Panc1 (cell line): ENCODE data around the gene MRPL33. TPM values are rescaled to one million over a fixed set of nuclear protein-coding genes. Genes with fewer than 3 reads are reported as not detected.
A peak's percentile ranks its signal among the peaks of the same experiment; 100 is the strongest.

Experiments used
- ATAC-seq: fragments of 200-7000 bp; cut with Tn5 transposase; 2 replicates; pipeline ENCODE4 v1.9.1; 2020; ENCODE audit warnings: mild to moderate bottlenecking, moderate library complexity
- BruUV-seq: library from RNA; stranded (reverse); fragments of 400-500 nt; replicated peaks from 2 replicates; lab custom pipeline; 2021; lab: Mats Ljungman, UMichigan
- CTCF ChIA-PET: fragments of 300-600 bp; sonication (Branson Sonifier 250); formaldehyde crosslinking; loops from one replicate; lab custom pipeline; 2022; ENCODE audit warnings: antibody characterized with exemption; lab: Charles Lee
- POLR2A ChIA-PET: fragments of 300-600 bp; sonication (Branson Sonifier 250); formaldehyde crosslinking; loops from one replicate; lab custom pipeline; 2022; ENCODE audit warnings: antibody characterized with exemption; lab: Charles Lee
- DNase-seq: peaks from one replicate; pipeline ENCODE4 v3.0.0-alpha.2; 2010; ENCODE audit warnings: low read depth, low spot score
- H3K27ac ChIP-seq: 2 replicates; pipeline ENCODE4 v1.5.1; 2011; ENCODE audit warnings: mild to moderate bottlenecking, low read length, inconsistent platforms
- H3K27me3 ChIP-seq: fragments of 200-500 bp; sonication (Bioruptor generic); 2 replicates; pipeline ENCODE4 v1.6.0; 2014; ENCODE audit warnings: low read length, inconsistent platforms; ENCODE audit not compliant: control insufficient read depth, insufficient read depth
- H3K36me3 ChIP-seq: fragments of 200-500 bp; sonication (Bioruptor generic); 2 replicates; pipeline ENCODE4 v1.5.1; 2014; ENCODE audit warnings: inconsistent platforms, mild to moderate bottlenecking, low read length, moderate library complexity; ENCODE audit not compliant: control insufficient read depth, insufficient read depth
- H3K4me1 ChIP-seq: 2 replicates; pipeline ENCODE4 v1.5.1; 2011; ENCODE audit warnings: inconsistent platforms, mild to moderate bottlenecking, low read length, moderate library complexity; ENCODE audit not compliant: control insufficient read depth, insufficient read depth
- H3K4me3 ChIP-seq, 2 experiments: 2 replicates each; pipeline ENCODE4 v1.5.1; 2011 to 2012; ENCODE audit warnings: low read depth in 2 of 2, low read length in 2 of 2, mild to moderate bottlenecking in 2 of 2, inconsistent platforms in 1 of 2, moderate library complexity in 1 of 2
- H3K9me3 ChIP-seq: fragments of 200-500 bp; sonication (Bioruptor generic); 2 replicates; pipeline ENCODE4 v1.5.1; 2014; ENCODE audit warnings: low read depth, mild to moderate bottlenecking, inconsistent platforms, low read length, moderate library complexity; ENCODE audit not compliant: control insufficient read depth, insufficient read depth
- POLR2AphosphoS5 ChIP-seq: IDR thresholded peaks from 2 replicates; pipeline ENCODE4 v1.6.1; 2012; ENCODE audit warnings: mild to moderate bottlenecking, low read depth, low read length, moderate library complexity
- SIN3A ChIP-seq: IDR thresholded peaks from 2 replicates; pipeline ENCODE4 v1.6.1; 2012; ENCODE audit warnings: low read depth, mild to moderate bottlenecking, low read length, moderate library complexity, borderline replicate concordance; ENCODE audit not compliant: insufficient read depth
- TCF7L2 ChIP-seq: IDR thresholded peaks from 2 replicates; pipeline ENCODE4 v1.6.1; 2011; ENCODE audit warnings: mild to moderate bottlenecking, low read depth, low read length, inconsistent platforms
- in situ Hi-C: cut with HindIII; loops from 2 replicates; pipeline ENCODE4 v1.10.0; 2016; ENCODE audit warnings: low sequenced_read_pairs, low pct_unique_long_range_greater_than_20kb
- intact Hi-C: fragments of 100-400 bp; cut with micrococcal nuclease; formaldehyde crosslinking; loops from one replicate; pipeline ENCODE4 v1.10.0; 2022; ENCODE audit not compliant: unreplicated experiment
- total RNA-seq: library from RNA; stranded (reverse); gene quantifications from one replicate; pipeline ENCODE4 v1.2.1, GENCODE V29; 2021; ENCODE audit not compliant: unreplicated experiment
- TF ChIP-seq, protein P1 (sequence below): fragments of 450-650 bp; IDR thresholded peaks from 2 replicates; pipeline ENCODE4 v1.5.1; 2017; ENCODE audit warnings: mild to moderate bottlenecking
- TF ChIP-seq, protein P2 (sequence below), 2 experiments: IDR thresholded peaks; 2 replicates each; pipeline ENCODE4 v1.6.1; 2011 to 2012; ENCODE audit warnings: low read depth in 2 of 2, control low read depth in 1 of 2, low read length in 1 of 2, mild to moderate bottlenecking in 1 of 2, moderate library complexity in 1 of 2; ENCODE audit not compliant: insufficient read depth in 1 of 2

MRPL33 gene
- total RNA-seq, 1 experiment from 2014 or later, result 61.6 TPM

DNA sequence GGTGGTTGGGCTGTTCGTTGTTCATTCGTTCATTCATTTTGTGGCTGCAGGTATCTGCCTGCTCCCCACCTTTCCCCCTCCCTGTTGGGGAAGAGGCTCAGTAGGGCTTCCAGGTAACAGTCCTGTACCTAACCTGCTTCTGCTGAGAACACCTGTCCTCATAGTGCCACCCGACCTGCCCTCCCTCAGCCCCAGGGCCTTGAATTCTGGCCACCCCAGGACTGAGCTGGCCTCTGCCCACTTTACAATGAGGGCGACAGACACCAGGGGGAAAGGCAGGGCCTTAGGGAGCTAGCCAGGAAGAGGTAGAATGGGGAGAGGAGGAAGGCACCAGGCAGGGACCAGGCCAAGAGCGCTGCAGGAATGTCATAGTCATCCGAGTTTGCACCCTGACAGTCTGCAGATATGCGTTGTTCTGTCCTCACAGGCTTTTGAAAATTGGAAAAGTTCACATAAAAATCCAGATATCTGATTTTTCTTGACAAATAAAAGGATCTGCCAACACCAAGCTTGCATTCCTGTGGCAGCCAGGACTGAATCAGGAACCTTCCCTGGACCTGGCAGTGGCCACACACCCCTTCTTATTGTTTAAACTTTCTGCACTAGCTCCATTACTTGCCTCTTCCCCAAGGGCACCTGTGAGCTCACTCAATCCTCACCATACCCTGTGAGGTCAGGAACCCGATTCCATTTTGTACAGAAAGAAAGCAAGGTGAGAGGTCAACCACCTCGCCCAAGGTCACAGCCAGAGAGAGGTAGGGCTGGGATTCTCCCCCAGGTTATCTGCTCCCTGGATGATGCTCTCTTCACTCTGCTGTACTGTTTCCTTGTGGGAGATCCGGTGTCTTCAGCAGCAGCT, 35.3 kb upstream of the MRPL33 start:
- Histone ChIP-seq H3K27ac (peak overlapping the region; percentile 46; the same call in 1 of the 2 replicates), H3K36me3 (no peaks in the 10 kb centered on the region), H3K27me3 (no peaks in the 10 kb centered on the region), H3K9me3 (no peaks in the 10 kb centered on the region), H3K4me1 (peaks cover 4% of the 10 kb centered on the region; the same call in 1 of the 2 replicates), H3K4me3 (peak overlapping the region; percentile 38 to 52; a peak in 3 of 4 replicates)
- ATAC-seq, result 0 out of 2 replicates have a peak, but pooled peaks have one; percentile 18
- intact Hi-C loops, result no loop called here
- no peak for DNase-seq
- BruUV-seq, result no TSS peak
- in situ Hi-C loops, result no loop called here
- POLR2A ChIA-PET, result interaction anchor here (0.5 kb wide), 1 partner anchor 9 kb away, joined by 4 read pairs; no protein-coding TSS in a partner anchor
- CTCF ChIA-PET, result no interaction called here
- TF ChIP-seq POLR2AphosphoS5 (no peak), SIN3A (no peak), TCF7L2 (no peak)
- TF ChIP-seq, protein P1, sequence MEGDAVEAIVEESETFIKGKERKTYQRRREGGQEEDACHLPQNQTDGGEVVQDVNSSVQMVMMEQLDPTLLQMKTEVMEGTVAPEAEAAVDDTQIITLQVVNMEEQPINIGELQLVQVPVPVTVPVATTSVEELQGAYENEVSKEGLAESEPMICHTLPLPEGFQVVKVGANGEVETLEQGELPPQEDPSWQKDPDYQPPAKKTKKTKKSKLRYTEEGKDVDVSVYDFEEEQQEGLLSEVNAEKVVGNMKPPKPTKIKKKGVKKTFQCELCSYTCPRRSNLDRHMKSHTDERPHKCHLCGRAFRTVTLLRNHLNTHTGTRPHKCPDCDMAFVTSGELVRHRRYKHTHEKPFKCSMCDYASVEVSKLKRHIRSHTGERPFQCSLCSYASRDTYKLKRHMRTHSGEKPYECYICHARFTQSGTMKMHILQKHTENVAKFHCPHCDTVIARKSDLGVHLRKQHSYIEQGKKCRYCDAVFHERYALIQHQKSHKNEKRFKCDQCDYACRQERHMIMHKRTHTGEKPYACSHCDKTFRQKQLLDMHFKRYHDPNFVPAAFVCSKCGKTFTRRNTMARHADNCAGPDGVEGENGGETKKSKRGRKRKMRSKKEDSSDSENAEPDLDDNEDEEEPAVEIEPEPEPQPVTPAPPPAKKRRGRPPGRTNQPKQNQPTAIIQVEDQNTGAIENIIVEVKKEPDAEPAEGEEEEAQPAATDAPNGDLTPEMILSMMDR, result no peak
- TF ChIP-seq, protein P2, sequence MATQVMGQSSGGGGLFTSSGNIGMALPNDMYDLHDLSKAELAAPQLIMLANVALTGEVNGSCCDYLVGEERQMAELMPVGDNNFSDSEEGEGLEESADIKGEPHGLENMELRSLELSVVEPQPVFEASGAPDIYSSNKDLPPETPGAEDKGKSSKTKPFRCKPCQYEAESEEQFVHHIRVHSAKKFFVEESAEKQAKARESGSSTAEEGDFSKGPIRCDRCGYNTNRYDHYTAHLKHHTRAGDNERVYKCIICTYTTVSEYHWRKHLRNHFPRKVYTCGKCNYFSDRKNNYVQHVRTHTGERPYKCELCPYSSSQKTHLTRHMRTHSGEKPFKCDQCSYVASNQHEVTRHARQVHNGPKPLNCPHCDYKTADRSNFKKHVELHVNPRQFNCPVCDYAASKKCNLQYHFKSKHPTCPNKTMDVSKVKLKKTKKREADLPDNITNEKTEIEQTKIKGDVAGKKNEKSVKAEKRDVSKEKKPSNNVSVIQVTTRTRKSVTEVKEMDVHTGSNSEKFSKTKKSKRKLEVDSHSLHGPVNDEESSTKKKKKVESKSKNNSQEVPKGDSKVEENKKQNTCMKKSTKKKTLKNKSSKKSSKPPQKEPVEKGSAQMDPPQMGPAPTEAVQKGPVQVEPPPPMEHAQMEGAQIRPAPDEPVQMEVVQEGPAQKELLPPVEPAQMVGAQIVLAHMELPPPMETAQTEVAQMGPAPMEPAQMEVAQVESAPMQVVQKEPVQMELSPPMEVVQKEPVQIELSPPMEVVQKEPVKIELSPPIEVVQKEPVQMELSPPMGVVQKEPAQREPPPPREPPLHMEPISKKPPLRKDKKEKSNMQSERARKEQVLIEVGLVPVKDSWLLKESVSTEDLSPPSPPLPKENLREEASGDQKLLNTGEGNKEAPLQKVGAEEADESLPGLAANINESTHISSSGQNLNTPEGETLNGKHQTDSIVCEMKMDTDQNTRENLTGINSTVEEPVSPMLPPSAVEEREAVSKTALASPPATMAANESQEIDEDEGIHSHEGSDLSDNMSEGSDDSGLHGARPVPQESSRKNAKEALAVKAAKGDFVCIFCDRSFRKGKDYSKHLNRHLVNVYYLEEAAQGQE (IDR thresholded peaks at IDR 0.05; ENCODE audit: insufficient read depth in 1 of 2, low read depth in 2 of 2, low read length in 1 of 2), result no peak

DNA sequence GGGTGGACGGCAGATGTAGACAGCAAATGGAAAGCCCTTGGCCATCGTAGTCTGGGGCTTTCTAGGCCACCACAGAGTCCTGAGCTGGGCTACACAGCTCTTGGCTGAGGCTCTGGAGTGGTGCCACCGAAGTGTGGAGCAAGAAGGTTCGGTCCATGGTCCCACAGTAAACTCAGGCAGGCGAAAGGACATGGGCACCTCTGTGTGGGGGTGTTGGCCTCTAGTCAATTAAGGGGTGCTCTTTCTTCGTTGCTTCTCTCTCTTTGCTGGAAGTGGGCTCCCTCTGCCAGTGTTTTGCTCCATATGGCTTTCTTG, 34.7 kb upstream of the MRPL33 start:
- Histone ChIP-seq H3K4me3 (no peak overlapping the region), H3K4me1 (peaks cover 4% of the 10 kb centered on the region; the same call in 1 of the 2 replicates), H3K9me3 (no peaks in the 10 kb centered on the region), H3K27me3 (no peaks in the 10 kb centered on the region), H3K36me3 (no peaks in the 10 kb centered on the region), H3K27ac (no peak overlapping the region)
- no TSS peak for BruUV-seq
- TF ChIP-seq, protein P1, result no peak
- POLR2A ChIA-PET, result no interaction called here
- intact Hi-C loops, result no loop called here
- in situ Hi-C loops, result no loop called here
- ATAC-seq (no peak), DNase-seq (no peak)
- CTCF ChIA-PET, result no interaction called here
